ENCODE measurements around the gene CIZ1. TPM values are rescaled to one million over a fixed set of nuclear protein-coding genes. Genes with fewer than 3 reads are reported as not detected.

The CIZ1 gene
- total RNA-seq, 1 experiment from 2014 or later = 82.9 TPM

Other genes with a start within 250 kb of the CIZ1 start
- gene EEIG1, start 210.6 kb downstream of the CIZ1 start, total RNA-seq (2014; rRNA removed; shearing (Covaris generic)) = 3.4 and 6.8 TPM in 2 replicates
- gene NAIF1, start 124.3 kb downstream of the CIZ1 start, total RNA-seq (2014; rRNA removed; shearing (Covaris generic)) = 19.6 and 21.2 TPM in 2 replicates
- 14.4 and 15.1 TPM in 2 replicates for gene SLC25A25, start 123.3 kb downstream of the CIZ1 start, total RNA-seq (2014; rRNA removed; shearing (Covaris generic))
- gene PTGES2, start 63.8 kb downstream of the CIZ1 start, total RNA-seq (2014; rRNA removed; shearing (Covaris generic)) = 182 and 203 TPM in 2 replicates
- gene LCN2, start 42.1 kb downstream of the CIZ1 start, total RNA-seq (2014; rRNA removed; shearing (Covaris generic)) = not detected in 2 replicates
- 79.8 and 119 TPM in 2 replicates for gene BBLN, start 31.3 kb downstream of the CIZ1 start, total RNA-seq (2014; rRNA removed; shearing (Covaris generic))
- 12.9 and 18.9 TPM in 2 replicates for gene DNM1, start 11.8 kb upstream of the CIZ1 start, total RNA-seq (2014; rRNA removed; shearing (Covaris generic))
- gene GOLGA2, start 84.4 kb upstream of the CIZ1 start, total RNA-seq (2014; rRNA removed; shearing (Covaris generic)) = 38.3 and 40.7 TPM in 2 replicates
- gene SWI5, start 84.7 kb upstream of the CIZ1 start, total RNA-seq (2014; rRNA removed; shearing (Covaris generic)) = 51.9 and 52.7 TPM in 2 replicates
- 86.2 and 88.7 TPM in 2 replicates for gene TRUB2, start 130.9 kb upstream of the CIZ1 start, total RNA-seq (2014; rRNA removed; shearing (Covaris generic))
- 68.9 and 77.9 TPM in 2 replicates for gene COQ4, start 131.3 kb upstream of the CIZ1 start, total RNA-seq (2014; rRNA removed; shearing (Covaris generic))
- gene SLC27A4, start 149.0 kb upstream of the CIZ1 start, total RNA-seq (2014; rRNA removed; shearing (Covaris generic)) = 65.8 and 68.4 TPM in 2 replicates
- 110 and 136 TPM in 2 replicates for gene URM1, start 179.8 kb upstream of the CIZ1 start, total RNA-seq (2014; rRNA removed; shearing (Covaris generic))
- gene CERCAM, start 229.3 kb upstream of the CIZ1 start, total RNA-seq (2014; rRNA removed; shearing (Covaris generic)) = 60.9 and 65.5 TPM in 2 replicates

Measured in HT1080 (cell line).